ENCODE results near the gene ITPR1. TPM values are rescaled to one million over a fixed set of nuclear protein-coding genes. Genes with fewer than 3 reads are reported as not detected.

Gene ITPR1
- total RNA-seq, 1 donor from 2014 or later, result 16.3 TPM

DNA sequence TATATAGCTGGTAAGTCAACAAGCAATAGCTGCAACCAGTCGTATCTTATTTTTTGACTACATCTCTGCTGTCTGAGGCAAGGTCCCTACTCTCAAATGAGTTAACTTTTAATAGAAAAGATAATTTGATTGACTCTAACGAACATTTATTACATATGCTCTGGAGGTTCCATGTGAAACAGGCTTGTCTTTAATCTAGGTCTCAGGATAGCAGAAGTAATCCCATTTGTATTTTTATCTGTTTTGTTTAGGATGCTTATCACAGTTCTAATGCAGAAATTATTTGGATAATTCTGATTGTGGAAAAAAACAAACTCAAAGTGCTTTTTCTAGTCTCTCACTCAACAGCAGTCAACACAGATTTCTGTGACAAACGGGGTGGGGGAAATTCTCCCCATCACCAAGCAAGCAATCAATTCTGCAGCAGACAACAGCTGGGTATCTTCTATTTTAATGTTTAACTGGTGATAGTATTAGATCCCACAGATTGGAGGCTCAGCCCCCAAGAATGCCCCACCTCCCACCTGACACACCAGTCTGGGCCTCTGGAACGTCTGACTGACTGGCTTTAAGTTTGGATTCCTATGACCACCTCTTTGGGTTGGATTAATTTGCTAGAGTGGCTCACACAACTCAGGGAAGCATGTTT, 58.8 kb downstream of the ITPR1 start:
- FAIRE-seq (no peak), DNase-seq (ENCODE audit: low read depth) (no peak)
- H3K4me3 ChIP-seq (ENCODE audit: low read depth, low read length), result no peak overlapping the region
- no peaks in the 10 kb centered on the region for H3K36me3 ChIP-seq (ENCODE audit: control insufficient read depth, insufficient read depth, low read length)
- no peaks in the 10 kb centered on the region for H3K27me3 ChIP-seq (ENCODE audit: control insufficient read depth, insufficient read depth, low read length)
- TF ChIP-seq, protein P1, sequence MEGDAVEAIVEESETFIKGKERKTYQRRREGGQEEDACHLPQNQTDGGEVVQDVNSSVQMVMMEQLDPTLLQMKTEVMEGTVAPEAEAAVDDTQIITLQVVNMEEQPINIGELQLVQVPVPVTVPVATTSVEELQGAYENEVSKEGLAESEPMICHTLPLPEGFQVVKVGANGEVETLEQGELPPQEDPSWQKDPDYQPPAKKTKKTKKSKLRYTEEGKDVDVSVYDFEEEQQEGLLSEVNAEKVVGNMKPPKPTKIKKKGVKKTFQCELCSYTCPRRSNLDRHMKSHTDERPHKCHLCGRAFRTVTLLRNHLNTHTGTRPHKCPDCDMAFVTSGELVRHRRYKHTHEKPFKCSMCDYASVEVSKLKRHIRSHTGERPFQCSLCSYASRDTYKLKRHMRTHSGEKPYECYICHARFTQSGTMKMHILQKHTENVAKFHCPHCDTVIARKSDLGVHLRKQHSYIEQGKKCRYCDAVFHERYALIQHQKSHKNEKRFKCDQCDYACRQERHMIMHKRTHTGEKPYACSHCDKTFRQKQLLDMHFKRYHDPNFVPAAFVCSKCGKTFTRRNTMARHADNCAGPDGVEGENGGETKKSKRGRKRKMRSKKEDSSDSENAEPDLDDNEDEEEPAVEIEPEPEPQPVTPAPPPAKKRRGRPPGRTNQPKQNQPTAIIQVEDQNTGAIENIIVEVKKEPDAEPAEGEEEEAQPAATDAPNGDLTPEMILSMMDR (IDR thresholded peaks at IDR 0.05; ENCODE audit: insufficient read depth, low read length, severe bottlenecking), result no peak

DNA sequence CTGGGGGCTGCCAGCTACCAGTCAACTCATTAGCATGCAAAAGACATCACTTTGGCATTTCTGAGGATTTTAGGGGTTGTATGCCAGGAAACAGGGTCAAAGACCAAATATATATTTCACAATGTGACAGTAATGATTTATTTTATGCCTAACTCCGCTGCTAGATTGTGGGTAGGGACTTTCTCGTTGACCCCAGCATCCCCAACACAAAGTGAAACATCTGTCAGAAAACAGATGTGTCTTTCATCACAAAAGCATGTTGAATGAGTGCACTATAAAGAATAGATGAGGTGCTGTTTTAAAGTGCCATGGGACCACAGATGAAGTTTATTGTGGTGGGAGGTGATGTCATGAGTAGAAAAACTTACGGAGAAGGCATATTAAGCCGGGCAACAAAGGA, 59.7 kb downstream of the ITPR1 start:
- FAIRE-seq, result no peak
- Histone ChIP-seq H3K4me3 (ENCODE audit: low read depth, low read length) (no peak overlapping the region), H3K27me3 (ENCODE audit: control insufficient read depth, insufficient read depth, low read length) (no peaks in the 10 kb centered on the region), H3K36me3 (ENCODE audit: control insufficient read depth, insufficient read depth, low read length) (no peaks in the 10 kb centered on the region)
- TF ChIP-seq, protein P1 (IDR thresholded peaks at IDR 0.05; ENCODE audit: insufficient read depth, low read length, severe bottlenecking), result no peak
- no peak for DNase-seq (ENCODE audit: low read depth)

DNA sequence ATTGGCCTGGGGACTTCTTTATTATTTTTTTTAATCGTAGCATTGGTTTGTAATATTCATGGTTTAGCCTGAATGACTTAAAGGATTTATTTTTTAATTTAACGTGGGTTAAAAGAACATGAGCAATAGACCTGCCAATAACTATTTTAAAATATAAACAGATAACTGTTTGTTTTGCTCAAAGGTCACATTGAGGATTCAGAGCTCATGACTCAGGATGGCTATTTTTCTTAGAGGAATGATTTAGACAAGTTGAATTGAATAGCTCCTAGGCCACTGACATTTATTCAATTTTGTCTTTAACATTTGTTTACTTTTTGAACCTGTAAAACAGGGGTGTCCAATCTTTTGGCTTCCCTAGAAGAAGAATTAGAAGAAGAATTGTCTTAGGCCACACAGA, 68.5 kb downstream of the ITPR1 start:
- H3K27me3 ChIP-seq (ENCODE audit: control insufficient read depth, insufficient read depth, low read length), result no peaks in the 10 kb centered on the region
- no peak for FAIRE-seq
- no peak overlapping the region for H3K4me3 ChIP-seq (ENCODE audit: low read depth, low read length)
- no peak for DNase-seq (ENCODE audit: low read depth)
- H3K36me3 ChIP-seq (ENCODE audit: control insufficient read depth, insufficient read depth, low read length), result no peaks in the 10 kb centered on the region
- TF ChIP-seq, protein P1 (IDR thresholded peaks at IDR 0.05; ENCODE audit: insufficient read depth, low read length, severe bottlenecking), result no peak

DNA sequence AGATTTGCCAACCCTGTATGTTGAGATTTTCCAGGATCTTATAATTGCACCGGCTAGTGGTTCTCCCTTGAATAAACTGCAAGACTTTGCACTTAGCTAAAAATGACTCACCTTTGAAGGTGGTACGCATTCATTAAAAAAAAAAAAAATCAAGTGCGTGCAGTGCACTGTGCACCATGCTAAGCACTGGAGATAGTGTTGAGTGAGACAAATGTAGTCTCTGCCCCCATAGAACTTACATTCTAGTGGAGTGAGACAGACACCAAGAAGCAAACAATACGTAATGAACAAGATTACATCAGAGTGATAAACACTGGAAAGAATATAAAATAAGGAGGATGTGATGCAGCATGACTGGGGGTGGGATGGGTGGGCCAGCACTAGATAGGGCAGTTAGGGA, 69.4 kb downstream of the ITPR1 start:
- FAIRE-seq, result no peak
- Histone ChIP-seq H3K4me3 (ENCODE audit: low read depth, low read length) (no peak overlapping the region), H3K27me3 (ENCODE audit: control insufficient read depth, insufficient read depth, low read length) (no peaks in the 10 kb centered on the region), H3K36me3 (ENCODE audit: control insufficient read depth, insufficient read depth, low read length) (no peaks in the 10 kb centered on the region)
- TF ChIP-seq, protein P1 (IDR thresholded peaks at IDR 0.05; ENCODE audit: insufficient read depth, low read length, severe bottlenecking), result no peak
- DNase-seq (ENCODE audit: low read depth), result no peak

DNA sequence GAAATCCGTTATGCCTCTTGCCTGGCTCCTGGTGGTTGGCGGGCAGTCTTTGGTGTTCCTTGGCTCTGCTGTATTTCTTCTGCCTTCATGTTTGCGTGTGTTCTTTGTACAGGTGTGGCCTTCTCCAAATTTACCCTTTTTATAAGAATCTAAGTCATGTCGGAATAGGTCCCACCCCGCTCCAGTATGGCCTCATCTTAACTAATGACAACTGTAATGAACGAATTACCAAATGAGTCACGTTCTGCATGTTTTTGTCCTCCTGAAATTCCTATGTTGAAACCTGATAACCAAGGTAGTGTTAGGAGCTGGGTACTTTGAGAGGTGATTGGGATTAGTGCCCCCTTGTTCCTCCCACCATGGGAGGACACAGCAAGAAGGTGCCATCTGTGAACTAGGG, 71.1 kb downstream of the ITPR1 start:
- no peak overlapping the region for H3K4me3 ChIP-seq (ENCODE audit: low read depth, low read length)
- FAIRE-seq, result no peak

More for the DNA sequence above, 71.1 kb downstream of the ITPR1 start:
- TF ChIP-seq, protein P1 (IDR thresholded peaks at IDR 0.05; ENCODE audit: insufficient read depth, low read length, severe bottlenecking), result no peak
- H3K36me3 ChIP-seq (ENCODE audit: control insufficient read depth, insufficient read depth, low read length), result no peaks in the 10 kb centered on the region
- no peak for DNase-seq (ENCODE audit: low read depth)
- H3K27me3 ChIP-seq (ENCODE audit: control insufficient read depth, insufficient read depth, low read length), result no peaks in the 10 kb centered on the region

All from bronchial epithelial cell (primary cell).